ENCODE measurements around the gene HPGDS. TPM values are rescaled to one million over a fixed set of nuclear protein-coding genes. Genes with fewer than 3 reads are reported as not detected.

Gene HPGDS
- total RNA-seq, 4 donors from 2014 or later = 0.53 TPM; not detected in 3

- TF ChIP-seq POLR2A (IDR thresholded peaks at IDR 0.05) (no peak), CTCF (IDR thresholded peaks at IDR 0.05 in 4 of 5, conservative IDR thresholded peaks at IDR 0.05 in 1 of 5) (no peak)
- in situ Hi-C loops (cut with MboI; ENCODE audit: low sequenced_read_pairs in 4 of 4) (no loop called here), intact Hi-C loops (cut with DNase I; ENCODE audit: low total_unique reads) (no loop called here)
- ATAC-seq (no peak), DNase-seq (no peak)
- H3K4me3 ChIP-seq = no peak overlapping the region
- H3K27me3 ChIP-seq = no peaks in the 10 kb centered on the region
- peaks cover 0 to 24% of the 10 kb centered on the region in 2 donors for H3K36me3 ChIP-seq
- no peaks in the 10 kb centered on the region for H3K4me1 ChIP-seq
- H3K9me3 ChIP-seq = no peaks in the 10 kb centered on the region
- H3K27ac ChIP-seq = no peak overlapping the region
These were observed 91.5 kb downstream of the HPGDS start for GRCh38 chr4:94251094-94251493.

Other genes with a start within 250 kb of the HPGDS start
- gene SMARCAD1, start 135.0 kb downstream of the HPGDS start, total RNA-seq = 10 to 100 TPM in 1 of 4 donors, 1 to 10 TPM in 3; 5.7 to 16.9 (median 8.0) TPM
- 100 to 1,000 TPM; 473 to 833 (median 673) TPM for gene PDLIM5, start 109.1 kb upstream of the HPGDS start, total RNA-seq